Thyroid gland (tissue), 4 donors: Measurements from ENCODE around the gene MAP3K12. TPM values are rescaled to one million over a fixed set of nuclear protein-coding genes. Genes with fewer than 3 reads are reported as not detected.

Experiments used
- DNase-seq, 2 donors: peaks; one replicate each; pipeline ENCODE4 v3.0.0-alpha.2; 2019
- H3K27ac ChIP-seq, 3 donors: fragments of 200-600 bp; sonication (generic); 1 replicate in 2 of 3; 2 replicates in 1 of 3; pipeline ENCODE4 v1.5.1; 2016 to 2019; ENCODE audit warnings: mild to moderate bottlenecking in 1 of 3, moderate library complexity in 1 of 3
- H3K27me3 ChIP-seq: fragments of 200-600 bp; sonication (generic); one replicate; pipeline ENCODE4 v1.5.1; 2019
- H3K36me3 ChIP-seq, 2 donors: fragments of 200-600 bp; sonication (generic); one replicate each; pipeline ENCODE4 v1.5.1; 2016 to 2019
- H3K4me1 ChIP-seq, 2 donors: fragments of 200-600 bp; sonication (generic); one replicate each; pipeline ENCODE4 v1.5.1; 2017 to 2019
- H3K4me3 ChIP-seq, 3 donors: fragments of 200-600 bp; sonication (generic); replicated peaks in 1 of 3; 1 replicate in 2 of 3; 2 replicates in 1 of 3; pipeline ENCODE4 v1.5.1; 2016; ENCODE audit warnings: mild to moderate bottlenecking in 1 of 3
- H3K9me3 ChIP-seq: fragments of 200-600 bp; sonication (generic); one replicate; pipeline ENCODE4 v1.5.1; 2017
- POLR2A ChIP-seq, 2 donors: fragments of 450-650 bp; IDR thresholded peaks; one replicate each; pipeline ENCODE4 v1.6.1; 2017; ENCODE audit warnings: antibody characterized with exemption in 2 of 2, mild to moderate bottlenecking in 2 of 2, moderate library complexity in 1 of 2
- WGBS, 2 donors: methylation state at CpG; one replicate each; pipeline ENCODE4 v1.1.5; 2017; 5-methylcytosine and 5-hydroxymethylcytosine counted together
- intact Hi-C: fragments of 100-400 bp; cut with DNase I; formaldehyde crosslinking; loops from one replicate; pipeline ENCODE4 v1.15.1; 2023
- total RNA-seq, 4 donors: library from RNA; depleted of rRNA; stranded (reverse); fragments of >200 nt; gene quantifications; one replicate each; pipeline ENCODE4 v1.2.3, GENCODE V29; 2016
- TF ChIP-seq, protein P1 (sequence below), 6 experiments: fragments of 200-600 bp in 3 of 6; fragments of 450-650 bp in 3 of 6; sonication (generic) in 3 of 6; IDR thresholded peaks; one replicate each; pipeline ENCODE4 v1.5.1; 2016 to 2019; ENCODE audit warnings: antibody characterized with exemption in 6 of 6, mild to moderate bottlenecking in 2 of 6, inconsistent platforms in 1 of 6, moderate library complexity in 1 of 6

MAP3K12 gene
- total RNA-seq, 4 donors from 2014 or later: 5.2 to 12.9 (median 10.6) TPM

DNA sequence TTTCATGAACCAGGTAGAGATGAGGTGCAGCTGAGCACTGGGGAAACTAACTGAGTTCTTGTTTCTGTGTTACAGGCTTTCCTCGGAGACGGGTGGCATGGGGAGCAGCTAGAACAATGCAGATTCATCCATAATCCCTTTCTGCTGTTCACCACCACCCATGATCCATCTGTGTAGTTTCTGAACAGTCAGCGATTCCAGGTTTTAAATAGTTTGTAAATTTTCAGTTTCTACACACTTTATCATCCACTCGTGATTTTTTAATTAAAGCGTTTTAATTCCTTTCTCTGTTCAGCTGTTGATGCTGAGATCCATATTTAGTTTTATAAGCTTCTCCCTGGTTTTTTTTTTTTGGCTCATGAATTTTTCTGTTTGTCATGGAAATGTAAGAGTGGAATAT is 19.9 kb downstream of the MAP3K12 start:
- H3K4me3 ChIP-seq: no peak overlapping the region
- no peak for TF ChIP-seq POLR2A (IDR thresholded peaks at IDR 0.05)
- TF ChIP-seq, protein P1, sequence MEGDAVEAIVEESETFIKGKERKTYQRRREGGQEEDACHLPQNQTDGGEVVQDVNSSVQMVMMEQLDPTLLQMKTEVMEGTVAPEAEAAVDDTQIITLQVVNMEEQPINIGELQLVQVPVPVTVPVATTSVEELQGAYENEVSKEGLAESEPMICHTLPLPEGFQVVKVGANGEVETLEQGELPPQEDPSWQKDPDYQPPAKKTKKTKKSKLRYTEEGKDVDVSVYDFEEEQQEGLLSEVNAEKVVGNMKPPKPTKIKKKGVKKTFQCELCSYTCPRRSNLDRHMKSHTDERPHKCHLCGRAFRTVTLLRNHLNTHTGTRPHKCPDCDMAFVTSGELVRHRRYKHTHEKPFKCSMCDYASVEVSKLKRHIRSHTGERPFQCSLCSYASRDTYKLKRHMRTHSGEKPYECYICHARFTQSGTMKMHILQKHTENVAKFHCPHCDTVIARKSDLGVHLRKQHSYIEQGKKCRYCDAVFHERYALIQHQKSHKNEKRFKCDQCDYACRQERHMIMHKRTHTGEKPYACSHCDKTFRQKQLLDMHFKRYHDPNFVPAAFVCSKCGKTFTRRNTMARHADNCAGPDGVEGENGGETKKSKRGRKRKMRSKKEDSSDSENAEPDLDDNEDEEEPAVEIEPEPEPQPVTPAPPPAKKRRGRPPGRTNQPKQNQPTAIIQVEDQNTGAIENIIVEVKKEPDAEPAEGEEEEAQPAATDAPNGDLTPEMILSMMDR (IDR thresholded peaks at IDR 0.05): no peak
- no peak for DNase-seq
- no peaks in the 10 kb centered on the region for H3K27me3 ChIP-seq
- H3K9me3 ChIP-seq: no peaks in the 10 kb centered on the region
- peaks cover 0 to 2% of the 10 kb centered on the region in 2 donors for H3K4me1 ChIP-seq
- H3K36me3 ChIP-seq: peaks cover 79 to 89% of the 10 kb centered on the region in 2 donors
- WGBS, 2 donors: 81 to 86% methylated on average over 5 of the region's 5 CpGs
- intact Hi-C loops: no loop called here
- no peak overlapping the region for H3K27ac ChIP-seq

DNA sequence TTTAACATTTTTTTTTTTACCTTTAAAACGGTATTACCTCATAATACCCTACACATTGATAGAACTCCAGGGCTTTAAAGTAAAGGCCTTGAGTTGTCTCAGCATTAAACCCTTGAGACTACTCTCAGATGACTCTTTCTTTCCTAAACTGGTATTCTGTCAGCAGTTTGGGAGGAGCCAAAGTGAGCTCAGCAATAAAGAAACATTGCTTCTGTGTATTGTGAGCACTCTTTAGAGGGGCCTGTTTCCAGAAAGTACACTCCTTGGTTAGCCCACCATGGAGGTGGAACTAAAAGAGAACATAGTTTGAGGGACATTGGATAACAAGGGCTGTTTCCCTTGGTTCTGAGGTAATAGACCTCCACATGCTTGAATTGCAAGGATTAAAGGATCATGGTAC is 20.4 kb downstream of the MAP3K12 start:
- Histone ChIP-seq H3K4me3 (no peak overlapping the region), H3K9me3 (no peaks in the 10 kb centered on the region), H3K27me3 (no peaks in the 10 kb centered on the region), H3K36me3 (peaks cover 79 to 94% of the 10 kb centered on the region in 2 donors), H3K27ac (no peak overlapping the region), H3K4me1 (peaks cover 0 to 2% of the 10 kb centered on the region in 2 donors)
- TF ChIP-seq, protein P1 (IDR thresholded peaks at IDR 0.05): no peak
- TF ChIP-seq POLR2A (IDR thresholded peaks at IDR 0.05): no peak
- intact Hi-C loops: no loop called here
- DNase-seq: no peak
- WGBS, 2 donors: 47 to 54% methylated on average over 1 of the region's 1 CpG

DNA sequence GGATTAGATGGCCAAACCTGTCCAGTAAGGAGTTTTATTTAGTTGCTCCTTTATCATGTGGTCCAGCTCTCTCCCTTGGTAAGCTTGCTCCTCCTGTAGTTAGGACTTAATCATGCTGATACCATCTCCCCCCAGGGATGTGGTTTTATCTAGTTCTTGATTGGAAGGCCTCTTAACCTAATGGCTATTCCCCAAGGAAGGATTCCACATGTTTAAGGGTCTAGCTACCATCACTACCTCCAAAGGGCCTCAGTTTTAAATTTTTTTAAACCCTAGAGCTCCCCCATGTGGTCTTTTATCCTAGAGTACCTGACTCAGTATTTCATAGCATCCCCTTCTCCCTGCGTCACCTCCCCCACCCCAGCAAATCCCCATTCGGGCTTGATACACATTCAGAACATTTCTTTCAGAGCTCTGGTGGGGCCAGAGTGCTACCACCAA is 22.5 kb downstream of the MAP3K12 start:
- Histone ChIP-seq H3K27me3 (no peaks in the 10 kb centered on the region), H3K4me1 (no peaks in the 10 kb centered on the region), H3K27ac (no peak overlapping the region), H3K9me3 (no peaks in the 10 kb centered on the region), H3K36me3 (peaks cover 77 to 96% of the 10 kb centered on the region in 2 donors), H3K4me3 (no peak overlapping the region)
- 73 to 83% methylated on average over 2 of the region's 2 CpGs for WGBS, 2 donors
- intact Hi-C loops: no loop called here
- TF ChIP-seq POLR2A (IDR thresholded peaks at IDR 0.05): no peak
- TF ChIP-seq, protein P1 (IDR thresholded peaks at IDR 0.05): peak in 1 of 6 experiments; percentile 10
- no peak for DNase-seq

DNA sequence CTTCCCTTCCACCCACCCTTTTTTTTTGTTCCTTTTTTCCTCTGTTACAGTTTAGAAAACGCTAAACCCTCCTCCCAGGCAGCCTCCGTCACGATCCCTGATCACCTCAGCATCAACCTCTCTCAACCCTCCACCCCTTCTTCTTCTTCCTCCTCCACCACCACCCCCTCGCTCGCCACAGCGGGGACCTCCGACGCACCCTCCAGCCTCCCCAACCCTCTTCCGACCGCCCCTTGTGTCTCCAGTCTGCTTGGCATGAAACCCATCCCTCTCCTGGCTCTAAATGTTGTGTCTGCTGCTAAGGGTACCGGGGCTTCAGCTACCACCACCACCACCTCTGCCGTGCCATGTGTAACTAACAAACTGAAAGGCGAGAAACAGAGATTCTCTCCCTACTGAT is 24.4 kb downstream of the MAP3K12 start:
- no peaks in the 10 kb centered on the region for H3K27me3 ChIP-seq
- no peak overlapping the region for H3K4me3 ChIP-seq
- no peaks in the 10 kb centered on the region for H3K9me3 ChIP-seq
- H3K36me3 ChIP-seq: peaks cover 77 to 96% of the 10 kb centered on the region in 2 donors
- no peak for DNase-seq
- H3K27ac ChIP-seq: no peak overlapping the region
- intact Hi-C loops: no loop called here
- H3K4me1 ChIP-seq: no peaks in the 10 kb centered on the region
- 81 to 87% methylated on average over 13 of the region's 13 CpGs for WGBS, 2 donors
- TF ChIP-seq POLR2A (IDR thresholded peaks at IDR 0.05): no peak
- TF ChIP-seq, protein P1 (IDR thresholded peaks at IDR 0.05): no peak

DNA sequence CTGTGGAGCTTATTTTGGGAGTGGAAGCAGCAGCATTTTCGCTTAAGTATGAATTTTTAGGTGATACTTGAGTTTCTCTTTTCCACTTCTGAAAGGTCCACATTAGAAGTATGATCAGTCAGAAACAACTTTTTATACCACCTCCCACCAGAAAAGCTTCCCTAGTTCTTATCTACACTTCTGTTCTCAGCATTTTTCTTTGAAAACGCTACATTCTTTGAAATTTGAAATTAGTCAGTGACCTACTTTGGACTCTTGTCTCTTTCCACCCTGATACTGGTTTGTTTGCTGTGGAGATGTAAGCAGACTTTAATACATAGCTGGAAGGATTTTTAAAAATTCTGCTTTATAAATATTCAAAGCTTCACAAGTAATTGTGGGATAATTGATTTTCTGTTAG is 25.2 kb downstream of the MAP3K12 start:
- no peak for DNase-seq
- Histone ChIP-seq H3K27ac (no peak overlapping the region), H3K36me3 (peaks cover 77 to 96% of the 10 kb centered on the region in 2 donors), H3K4me1 (no peaks in the 10 kb centered on the region), H3K4me3 (no peak overlapping the region), H3K27me3 (no peaks in the 10 kb centered on the region), H3K9me3 (no peaks in the 10 kb centered on the region)
- intact Hi-C loops: no loop called here
- TF ChIP-seq, protein P1 (IDR thresholded peaks at IDR 0.05): no peak
- no peak for TF ChIP-seq POLR2A (IDR thresholded peaks at IDR 0.05)
- WGBS, 2 donors: 83 to 86% methylated on average over 2 of the region's 2 CpGs
